ENCODE measurements around the gene SLAMF6. TPM values are rescaled to one million over a fixed set of nuclear protein-coding genes. Genes with fewer than 3 reads are reported as not detected.

Gene SLAMF6
- total RNA-seq, 6 donors from 2014 or later = 2.7 to 10.7 (median 3.4) TPM

DNA sequence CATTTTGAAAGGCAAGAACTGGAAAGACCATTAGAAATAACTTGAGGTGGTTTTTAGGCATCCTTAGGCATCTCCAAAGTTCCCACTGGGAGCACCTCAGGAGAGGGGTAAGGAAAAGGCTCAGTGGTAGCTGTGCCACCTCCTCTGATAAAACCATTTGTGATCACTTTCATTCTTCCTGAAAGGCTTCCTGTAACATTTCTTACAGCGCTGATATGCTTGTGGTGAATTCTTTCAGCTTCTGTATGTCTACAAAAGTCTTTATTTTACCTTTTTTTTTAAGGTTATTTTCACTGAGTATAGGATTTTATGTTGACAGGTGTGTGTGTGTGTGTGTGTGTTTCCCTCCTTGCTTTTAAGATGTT lies 67.9 kb downstream of the SLAMF6 start:
- no peaks in the 10 kb centered on the region for H3K36me3 ChIP-seq
- 67 to 86% methylated on average over 1 of the region's 1 CpG for WGBS, 2 donors
- no peak for DNase-seq
- H3K4me3 ChIP-seq = no peak overlapping the region
- H3K9me3 ChIP-seq = no peaks in the 10 kb centered on the region
- H3K4me1 ChIP-seq = no peaks in the 10 kb centered on the region
- TF ChIP-seq, protein P1, sequence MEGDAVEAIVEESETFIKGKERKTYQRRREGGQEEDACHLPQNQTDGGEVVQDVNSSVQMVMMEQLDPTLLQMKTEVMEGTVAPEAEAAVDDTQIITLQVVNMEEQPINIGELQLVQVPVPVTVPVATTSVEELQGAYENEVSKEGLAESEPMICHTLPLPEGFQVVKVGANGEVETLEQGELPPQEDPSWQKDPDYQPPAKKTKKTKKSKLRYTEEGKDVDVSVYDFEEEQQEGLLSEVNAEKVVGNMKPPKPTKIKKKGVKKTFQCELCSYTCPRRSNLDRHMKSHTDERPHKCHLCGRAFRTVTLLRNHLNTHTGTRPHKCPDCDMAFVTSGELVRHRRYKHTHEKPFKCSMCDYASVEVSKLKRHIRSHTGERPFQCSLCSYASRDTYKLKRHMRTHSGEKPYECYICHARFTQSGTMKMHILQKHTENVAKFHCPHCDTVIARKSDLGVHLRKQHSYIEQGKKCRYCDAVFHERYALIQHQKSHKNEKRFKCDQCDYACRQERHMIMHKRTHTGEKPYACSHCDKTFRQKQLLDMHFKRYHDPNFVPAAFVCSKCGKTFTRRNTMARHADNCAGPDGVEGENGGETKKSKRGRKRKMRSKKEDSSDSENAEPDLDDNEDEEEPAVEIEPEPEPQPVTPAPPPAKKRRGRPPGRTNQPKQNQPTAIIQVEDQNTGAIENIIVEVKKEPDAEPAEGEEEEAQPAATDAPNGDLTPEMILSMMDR (IDR thresholded peaks at IDR 0.05) = no peak
- TF ChIP-seq POLR2AphosphoS5 (IDR thresholded peaks at IDR 0.05) = no peak
- TF ChIP-seq EP300 (IDR thresholded peaks at IDR 0.05) = no peak
- no peak for TF ChIP-seq POLR2A (IDR thresholded peaks at IDR 0.05)
- H3K27me3 ChIP-seq = no peaks in the 10 kb centered on the region
- no peak overlapping the region for H3K27ac ChIP-seq
- no peak for ATAC-seq (ENCODE audit: low FRiP score in 2 of 2)

DNA sequence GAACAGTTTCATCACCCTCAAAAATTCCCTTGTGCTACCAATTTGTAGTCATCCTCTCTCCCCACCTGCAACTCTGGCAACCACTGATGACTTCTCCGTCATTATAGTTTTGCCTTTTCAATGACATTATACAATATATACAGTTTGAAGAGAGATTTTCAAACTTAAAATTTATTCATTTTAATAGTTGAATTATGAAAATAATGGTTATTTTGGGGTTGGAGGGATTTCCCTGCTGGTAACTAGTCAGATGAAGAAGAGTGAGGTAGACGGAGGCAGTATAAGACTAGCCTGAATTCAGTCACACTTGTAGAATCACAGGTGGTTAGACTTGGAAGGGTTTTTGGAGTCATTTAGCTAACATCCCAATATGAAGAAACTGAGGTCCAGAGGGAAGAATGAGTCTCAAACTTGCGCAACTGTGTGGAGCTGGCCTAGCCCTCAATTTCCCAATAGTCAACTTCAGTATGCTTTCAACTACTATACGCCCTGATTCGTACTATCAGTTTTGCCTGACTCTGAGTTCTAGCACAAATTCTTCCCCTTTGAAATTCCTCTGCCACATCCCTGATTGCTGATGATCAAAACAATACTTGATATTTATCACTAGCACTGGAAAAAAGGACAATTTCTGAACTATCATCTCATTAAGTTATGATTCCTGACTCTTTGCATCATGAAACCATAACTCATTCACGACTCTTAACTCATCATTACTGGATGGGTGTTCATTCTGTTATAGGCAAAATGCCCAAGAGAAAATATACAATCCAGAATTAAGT lies 68.5 kb downstream of the SLAMF6 start:
- Histone ChIP-seq H3K4me3 (no peak overlapping the region), H3K27me3 (no peaks in the 10 kb centered on the region), H3K36me3 (no peaks in the 10 kb centered on the region), H3K27ac (no peak overlapping the region), H3K9me3 (no peaks in the 10 kb centered on the region), H3K4me1 (no peaks in the 10 kb centered on the region)
- DNase-seq (no peak), ATAC-seq (ENCODE audit: low FRiP score in 2 of 2) (no peak)
- WGBS, 2 donors = 85 to 87% methylated on average over 6 of the region's 6 CpGs
- TF ChIP-seq POLR2AphosphoS5 (IDR thresholded peaks at IDR 0.05) (no peak), EP300 (IDR thresholded peaks at IDR 0.05) (no peak), POLR2A (IDR thresholded peaks at IDR 0.05) (no peak)

DNA sequence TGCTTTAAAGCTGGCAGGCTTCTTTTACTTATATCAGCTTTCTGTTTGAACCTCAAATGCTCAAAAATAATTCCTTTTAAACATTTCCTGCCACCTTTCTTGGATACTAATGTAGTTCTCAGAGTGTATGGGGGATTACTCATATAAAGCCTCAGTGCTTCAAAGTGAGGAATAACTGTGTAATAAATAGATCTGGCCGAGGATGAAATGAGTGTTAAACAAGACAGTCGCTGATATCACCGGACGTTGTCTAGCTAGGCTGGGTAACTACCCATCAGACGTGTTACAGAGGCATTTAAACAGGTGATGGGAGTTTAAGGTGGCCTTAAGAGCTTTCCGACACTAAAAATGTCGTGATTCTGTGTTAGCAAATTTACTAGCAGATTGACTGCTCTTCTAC lies 69.6 kb downstream of the SLAMF6 start:
- Histone ChIP-seq H3K4me3 (no peak overlapping the region), H3K9me3 (no peaks in the 10 kb centered on the region), H3K36me3 (no peaks in the 10 kb centered on the region), H3K27ac (no peak overlapping the region), H3K4me1 (no peaks in the 10 kb centered on the region), H3K27me3 (no peaks in the 10 kb centered on the region)
- no peak for ATAC-seq (ENCODE audit: low FRiP score in 2 of 2)
- TF ChIP-seq, protein P1 (IDR thresholded peaks at IDR 0.05) = no peak
- no peak for TF ChIP-seq EP300 (IDR thresholded peaks at IDR 0.05)
- TF ChIP-seq POLR2AphosphoS5 (IDR thresholded peaks at IDR 0.05) = no peak
- TF ChIP-seq POLR2A (IDR thresholded peaks at IDR 0.05) = no peak
- WGBS, 2 donors = 84 to 86% methylated on average over 7 of the region's 7 CpGs
- no peak for DNase-seq

DNA sequence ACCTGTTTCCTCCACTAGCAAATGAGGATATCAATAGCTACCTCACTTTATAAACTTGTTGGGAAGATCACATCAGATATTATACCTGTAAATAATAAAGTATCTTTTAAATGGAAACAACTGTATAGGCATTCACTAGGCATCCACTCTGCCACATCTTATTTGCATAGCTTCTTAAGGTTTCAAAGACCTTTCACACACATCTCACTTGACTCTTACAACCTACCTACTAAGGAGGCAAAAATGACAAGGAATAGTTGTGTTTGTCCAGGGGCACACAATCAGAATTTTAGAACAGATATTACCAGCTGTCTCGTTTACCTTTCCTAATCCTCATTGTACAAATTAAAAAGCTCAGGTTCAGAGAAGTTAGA lies 71.2 kb downstream of the SLAMF6 start:
- ATAC-seq (ENCODE audit: low FRiP score in 2 of 2) (no peak), DNase-seq (no peak)
- no peak for TF ChIP-seq EP300 (IDR thresholded peaks at IDR 0.05)
- TF ChIP-seq POLR2AphosphoS5 (IDR thresholded peaks at IDR 0.05) = no peak
- TF ChIP-seq, protein P1 (IDR thresholded peaks at IDR 0.05) = no peak
- TF ChIP-seq POLR2A (IDR thresholded peaks at IDR 0.05) = no peak
- Histone ChIP-seq H3K27ac (no peak overlapping the region), H3K9me3 (no peaks in the 10 kb centered on the region), H3K4me3 (no peak overlapping the region), H3K27me3 (no peaks in the 10 kb centered on the region), H3K4me1 (no peaks in the 10 kb centered on the region), H3K36me3 (no peaks in the 10 kb centered on the region)
- 85 to 88% methylated on average over 1 of the region's 1 CpG for WGBS, 2 donors

DNA sequence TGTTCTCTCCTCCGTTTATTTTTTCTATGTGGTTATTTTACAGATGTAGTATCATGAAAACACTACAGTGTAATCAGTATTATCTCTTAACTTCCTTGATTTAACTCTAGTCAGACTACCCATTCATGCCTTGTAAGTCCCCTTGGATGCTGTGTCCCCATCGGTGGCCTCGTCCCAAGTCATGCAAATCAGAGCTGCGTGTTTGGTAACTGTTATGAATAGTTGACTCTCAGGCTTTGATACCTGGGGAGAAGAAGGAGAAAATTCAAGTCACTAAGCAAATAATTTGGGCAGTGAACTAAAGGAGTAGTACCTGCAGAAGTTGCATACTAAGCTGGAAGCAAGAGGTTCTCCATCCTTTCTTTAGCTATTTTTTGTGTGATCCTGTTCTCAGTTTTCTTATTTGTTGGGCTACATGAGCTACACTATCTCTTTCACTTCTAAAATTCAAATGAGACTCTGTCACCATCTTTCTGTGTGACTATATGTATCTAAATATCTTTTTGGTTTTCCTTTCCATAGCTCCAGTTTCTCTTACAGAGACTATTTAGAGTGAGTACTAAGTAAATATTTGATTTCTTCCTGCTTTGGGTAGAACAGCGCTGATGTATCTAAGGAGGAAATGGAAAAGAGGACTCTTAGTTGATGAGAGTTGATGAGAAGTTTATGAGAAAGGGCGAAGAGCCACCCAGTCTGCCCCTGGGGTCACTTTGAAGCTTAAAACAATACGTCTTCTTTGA lies 71.8 kb downstream of the SLAMF6 start:
- Histone ChIP-seq H3K4me1 (no peaks in the 10 kb centered on the region), H3K36me3 (no peaks in the 10 kb centered on the region), H3K9me3 (no peaks in the 10 kb centered on the region), H3K27me3 (no peaks in the 10 kb centered on the region), H3K4me3 (no peak overlapping the region), H3K27ac (no peak overlapping the region)
- WGBS, 2 donors = 59 to 62% methylated on average over 7 of the region's 7 CpGs
- ATAC-seq (ENCODE audit: low FRiP score in 2 of 2) (no peak), DNase-seq (no peak)
- TF ChIP-seq POLR2AphosphoS5 (IDR thresholded peaks at IDR 0.05) = no peak
- TF ChIP-seq EP300 (IDR thresholded peaks at IDR 0.05) = no peak
- no peak for TF ChIP-seq POLR2A (IDR thresholded peaks at IDR 0.05)
- TF ChIP-seq, protein P1 (IDR thresholded peaks at IDR 0.05) = no peak
